Osteoblast (primary cell): ENCODE data around the gene AP5Z1. TPM values are rescaled to one million over a fixed set of nuclear protein-coding genes. Genes with fewer than 3 reads are reported as not detected.
A peak's percentile ranks its signal among the peaks of the same experiment; 100 is the strongest.
"Not testable (repeated sequence)": the region's sequence is repeated elsewhere in the genome, so short reads cannot be mapped to it uniquely, and the experiment has no call there.

Experiments
- DNase-seq: peaks from one replicate; pipeline ENCODE4 v3.0.0; 2011; ENCODE audit warnings: low spot score, mixed read lengths; ENCODE audit not compliant: insufficient read length; ENCODE audit errors: missing footprints
- H2AFZ ChIP-seq: 2 replicates; pipeline ENCODE4 v1.6.0; 2011; ENCODE audit warnings: mild to moderate bottlenecking, low read length
- H3K27ac ChIP-seq: 2 replicates; pipeline ENCODE4 v1.5.1; 2011; ENCODE audit warnings: mild to moderate bottlenecking, low read depth, low read length, moderate library complexity
- H3K27me3 ChIP-seq: 2 replicates; pipeline ENCODE4 v1.6.0; 2012; ENCODE audit warnings: mild to moderate bottlenecking, control low read depth, inconsistent platforms, low read length, moderate library complexity; ENCODE audit not compliant: insufficient read depth
- H3K36me3 ChIP-seq: 2 replicates; pipeline ENCODE4 v1.5.1; 2011; ENCODE audit warnings: mild to moderate bottlenecking, low read length, control low read depth, moderate library complexity; ENCODE audit not compliant: insufficient read depth
- H3K4me1 ChIP-seq: 2 replicates; pipeline ENCODE4 v1.5.1; 2011; ENCODE audit warnings: mild to moderate bottlenecking, low read length, control low read depth, moderate library complexity; ENCODE audit not compliant: insufficient read depth
- H3K4me2 ChIP-seq: 2 replicates; pipeline ENCODE4 v1.6.0; 2011; ENCODE audit warnings: mild to moderate bottlenecking, low read length; ENCODE audit not compliant: insufficient read depth
- H3K4me3 ChIP-seq: fragments of 200-600 bp; sonication (generic); 3 replicates; pipeline ENCODE4 v1.5.1; 2012; ENCODE audit warnings: mild to moderate bottlenecking, low read length, inconsistent platforms; ENCODE audit not compliant: insufficient read depth
- H3K79me2 ChIP-seq: 2 replicates; pipeline ENCODE4 v1.6.0; 2012; ENCODE audit warnings: mild to moderate bottlenecking, low read length, control low read depth, inconsistent platforms; ENCODE audit not compliant: insufficient read depth
- H3K9me3 ChIP-seq: 2 replicates; pipeline ENCODE4 v1.5.1; 2011; ENCODE audit warnings: low read depth, low read length, control low read depth
- H4K20me1 ChIP-seq: 2 replicates; pipeline ENCODE4 v1.6.0; 2012; ENCODE audit warnings: mild to moderate bottlenecking, low read length, control low read depth; ENCODE audit not compliant: insufficient read depth
- CTCF ChIP-seq: IDR thresholded peaks from 2 replicates; pipeline ENCODE4 v1.5.1; 2011; ENCODE audit warnings: mild to moderate bottlenecking, low read depth, low read length, moderate library complexity; ENCODE audit errors: extremely low read depth
- total RNA-seq: library from RNA; depleted of rRNA; stranded (reverse); fragments of >200 nt; gene quantifications from 2 replicates; pipeline ENCODE4 v1.2.3, GENCODE V29; 2012

The AP5Z1 gene
- total RNA-seq, 1 donor, result 73.1 TPM

- Histone ChIP-seq H2AFZ (no peak overlapping the region), H3K79me2 (no peaks in the 10 kb centered on the region), H3K27ac (no peak overlapping the region), H3K36me3 (no peaks in the 10 kb centered on the region), H3K9me3 (no peaks in the 10 kb centered on the region), H3K27me3 (no peaks in the 10 kb centered on the region), H3K4me3 (no peak overlapping the region), H4K20me1 (no peaks in the 10 kb centered on the region), H3K4me2 (no peak overlapping the region), H3K4me1 (peaks cover 3% of the 10 kb centered on the region)
- peak; percentile 91 for DNase-seq
- no peak for TF ChIP-seq CTCF
These were observed 24.3 kb downstream of the AP5Z1 start for GRCh38 chr7:4799508-4800268.

- Histone ChIP-seq H3K27me3 (no peaks in the 10 kb centered on the region), H3K4me2 (no peak overlapping the region), H3K36me3 (no peaks in the 10 kb centered on the region), H3K79me2 (no peaks in the 10 kb centered on the region), H2AFZ (no peak overlapping the region), H3K4me3 (no peak overlapping the region), H3K9me3 (no peaks in the 10 kb centered on the region), H3K27ac (no peak overlapping the region), H4K20me1 (no peaks in the 10 kb centered on the region), H3K4me1 (no peaks in the 10 kb centered on the region)
- TF ChIP-seq CTCF, result no peak
- peak; percentile 83 for DNase-seq
These were observed 25.1 kb downstream of the AP5Z1 start for GRCh38 chr7:4800487-4800886.

GRCh38 chr7:4800926-4801838 lies 25.8 kb downstream of the AP5Z1 start:
- no peaks in the 10 kb centered on the region for H3K9me3 ChIP-seq
- TF ChIP-seq CTCF, result no peak
- no peak overlapping the region for H2AFZ ChIP-seq
- no peak overlapping the region for H3K4me3 ChIP-seq
- no peak overlapping the region for H3K4me2 ChIP-seq
- H3K79me2 ChIP-seq, result no peaks in the 10 kb centered on the region
- peak; percentile 89 for DNase-seq
- H3K36me3 ChIP-seq, result no peaks in the 10 kb centered on the region
- no peaks in the 10 kb centered on the region for H3K4me1 ChIP-seq
- H4K20me1 ChIP-seq, result no peaks in the 10 kb centered on the region
- no peak overlapping the region for H3K27ac ChIP-seq
- no peaks in the 10 kb centered on the region for H3K27me3 ChIP-seq

- Histone ChIP-seq H3K9me3 (no peaks in the 10 kb centered on the region), H3K36me3 (no peaks in the 10 kb centered on the region), H2AFZ (no peak overlapping the region), H3K4me1 (no peaks in the 10 kb centered on the region), H3K27me3 (no peaks in the 10 kb centered on the region), H3K4me3 (no peak overlapping the region), H3K4me2 (no peak overlapping the region), H3K27ac (no peak overlapping the region), H3K79me2 (no peaks in the 10 kb centered on the region), H4K20me1 (no peaks in the 10 kb centered on the region)
- TF ChIP-seq CTCF, result no peak
- no peak for DNase-seq
These were observed 26.4 kb downstream of the AP5Z1 start for GRCh38 chr7:4801839-4802231.

GRCh38 chr7:4802577-4802976 lies 27.2 kb downstream of the AP5Z1 start:
- H3K4me1 ChIP-seq, H3K27ac ChIP-seq, H3K79me2 ChIP-seq, H3K4me3 ChIP-seq, H2AFZ ChIP-seq, DNase-seq, H3K9me3 ChIP-seq, H4K20me1 ChIP-seq, H3K36me3 ChIP-seq, H3K27me3 ChIP-seq, H3K4me2 ChIP-seq: not testable (repeated sequence)
